GM19043 (cell line): ENCODE results near the gene VPS13D.
"Not testable (repeated sequence)": the region's sequence is repeated elsewhere in the genome, so short reads cannot be mapped to it uniquely, and the experiment has no call there.

ENCODE experiments used
- ATAC-seq: cut with Tn5 transposase; IDR thresholded peaks from one replicate; pipeline ENCODE4 v1.9.1; 2021; ENCODE audit warnings: low read depth; ENCODE audit not compliant: unreplicated experiment

Gene VPS13D

GRCh38 chr1:12460121-12460520 is 230.3 kb downstream of the VPS13D start:
- no peak for ATAC-seq

- no peak for ATAC-seq
These were observed 231.2 kb downstream of the VPS13D start for GRCh38 chr1:12460911-12461621.

- no peak for ATAC-seq
These were observed 231.9 kb downstream of the VPS13D start for GRCh38 chr1:12461754-12462153.

- no peak for ATAC-seq
These were observed 232.8 kb downstream of the VPS13D start for GRCh38 chr1:12462586-12462985.

- no peak for ATAC-seq
These were observed 234.2 kb downstream of the VPS13D start for GRCh38 chr1:12464045-12464461.

GRCh38 chr1:12464598-12465056 is 234.8 kb downstream of the VPS13D start:
- no peak for ATAC-seq

- no peak for ATAC-seq
These were observed 235.3 kb downstream of the VPS13D start for GRCh38 chr1:12465126-12465525.

GRCh38 chr1:12466816-12467215 is 237.0 kb downstream of the VPS13D start:
- no peak for ATAC-seq

- ATAC-seq: no peak
These were observed 237.9 kb downstream of the VPS13D start for GRCh38 chr1:12467570-12468286.

- ATAC-seq: no peak
These were observed 238.5 kb downstream of the VPS13D start for GRCh38 chr1:12468323-12468722.

GRCh38 chr1:12469493-12469892 is 239.7 kb downstream of the VPS13D start:
- ATAC-seq: no peak

GRCh38 chr1:12469990-12470389 is 240.2 kb downstream of the VPS13D start:
- ATAC-seq: no peak

- ATAC-seq: not testable (repeated sequence)
These were observed 241.1 kb downstream of the VPS13D start for GRCh38 chr1:12470916-12471315.

- no peak for ATAC-seq
These were observed 242.4 kb downstream of the VPS13D start for GRCh38 chr1:12472156-12472797.

- ATAC-seq: no peak
These were observed 243.1 kb downstream of the VPS13D start for GRCh38 chr1:12472798-12473551.

- ATAC-seq: no peak
These were observed 243.9 kb downstream of the VPS13D start for GRCh38 chr1:12473596-12474362.

GRCh38 chr1:12475101-12475500 is 245.3 kb downstream of the VPS13D start:
- no peak for ATAC-seq

- no peak for ATAC-seq
These were observed 245.7 kb downstream of the VPS13D start for GRCh38 chr1:12475530-12475934.

GRCh38 chr1:12475947-12476346 is 246.1 kb downstream of the VPS13D start:
- no peak for ATAC-seq

GRCh38 chr1:12477314-12477713 is 247.5 kb downstream of the VPS13D start:
- no peak for ATAC-seq
